HEK293T (cell line): ENCODE data around the gene RERGL.
"Not testable (repeated sequence)": the region's sequence is repeated elsewhere in the genome, so short reads cannot be mapped to it uniquely, and the experiment has no call there.

Source experiments
- CTCF ChIA-PET: fragments of 350-600 bp; formaldehyde crosslinking; extraction: SDS; loops from one replicate; lab custom pipeline; 2021; ENCODE audit warnings: antibody characterized with exemption, inconsistent platforms; lab: Yijun Ruan, JAX
- POLR2A ChIA-PET: fragments of 350-600 bp; formaldehyde crosslinking; extraction: SDS; loops from one replicate; lab custom pipeline; 2020; ENCODE audit warnings: antibody characterized with exemption, inconsistent platforms; lab: Yijun Ruan, JAX
- DNase-seq: peaks from one replicate; pipeline ENCODE4 v3.0.0; 2012; ENCODE audit warnings: mixed read lengths; ENCODE audit errors: extremely low spot score
- ARNT ChIP-seq: fragments of 450-650 bp; IDR thresholded peaks from 2 replicates; pipeline ENCODE4 v1.6.1; 2017; ENCODE audit warnings: mild to moderate bottlenecking
- CTBP1 ChIP-seq: fragments of 450-650 bp; IDR thresholded peaks from 2 replicates; pipeline ENCODE4 v1.6.1; 2016; ENCODE audit warnings: borderline replicate concordance
- ELF4 ChIP-seq: fragments of 450-650 bp; IDR thresholded peaks from 2 replicates; pipeline ENCODE4 v1.6.1; 2017; ENCODE audit warnings: antibody characterized with exemption
- FOXA1 ChIP-seq: fragments of 450-650 bp; IDR thresholded peaks from 2 replicates; pipeline ENCODE4 v1.6.1; 2016; ENCODE audit warnings: mild to moderate bottlenecking
- FOXM1 ChIP-seq: fragments of 450-650 bp; IDR thresholded peaks from 2 replicates; pipeline ENCODE4 v1.6.1; 2017; ENCODE audit warnings: mild to moderate bottlenecking, borderline replicate concordance
- HDGF ChIP-seq: fragments of 450-650 bp; IDR thresholded peaks from 2 replicates; pipeline ENCODE4 v1.6.1; 2017; ENCODE audit warnings: antibody characterized with exemption, borderline replicate concordance
- L3MBTL2 ChIP-seq: fragments of 450-650 bp; conservative IDR thresholded peaks from 2 replicates; pipeline ENCODE4 v1.6.1; 2016; ENCODE audit warnings: mild to moderate bottlenecking
- LEF1 ChIP-seq: fragments of 450-650 bp; IDR thresholded peaks from 2 replicates; pipeline ENCODE4 v1.6.1; 2017; ENCODE audit warnings: mild to moderate bottlenecking, borderline replicate concordance
- NFRKB ChIP-seq: fragments of 450-650 bp; IDR thresholded peaks from 2 replicates; pipeline ENCODE4 v1.6.1; 2016; ENCODE audit warnings: mild to moderate bottlenecking, moderate library complexity
- SUZ12 ChIP-seq: fragments of 450-650 bp; IDR thresholded peaks from 2 replicates; pipeline ENCODE4 v1.6.1; 2016; ENCODE audit warnings: mild to moderate bottlenecking
- ZNF384 ChIP-seq: fragments of 450-650 bp; IDR thresholded peaks from 2 replicates; pipeline ENCODE4 v1.6.1; 2016
- TF ChIP-seq, protein P1 (sequence below): fragments of 450-650 bp; IDR thresholded peaks from 2 replicates; pipeline ENCODE4 v1.6.1; 2016

RERGL gene

DNA sequence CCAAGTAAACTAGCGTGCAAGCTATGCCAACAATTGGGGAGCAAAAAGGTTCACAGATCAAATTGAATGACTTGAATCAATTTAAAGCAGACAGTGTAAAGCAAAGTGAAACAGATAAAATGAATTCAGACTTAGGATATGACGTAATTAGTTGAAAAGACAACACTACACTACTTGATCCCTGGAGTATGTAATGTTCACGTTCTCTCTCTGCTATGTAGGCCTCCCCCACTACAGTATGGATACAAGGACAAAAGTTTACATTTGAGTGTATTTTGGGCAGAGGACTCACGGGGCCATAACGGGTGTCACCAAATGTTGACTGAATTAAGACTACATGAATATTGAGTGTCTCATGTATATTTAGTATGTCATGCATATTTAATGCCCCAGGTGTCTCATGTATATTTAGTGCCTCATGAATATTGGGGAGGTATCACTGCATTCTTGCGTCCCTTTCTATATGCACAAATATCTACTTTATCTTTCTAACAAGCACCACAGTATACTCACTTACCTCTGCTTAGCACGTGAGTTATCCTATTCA, 44.5 kb downstream of the RERGL start:
- CTCF ChIA-PET: no interaction called here
- POLR2A ChIA-PET: no interaction called here
- DNase-seq: no peak
- TF ChIP-seq NFRKB (no peak), LEF1 (no peak), ZNF384 (no peak), CTBP1 (no peak), SUZ12 (no peak), FOXM1 (no peak), FOXA1 (no peak), L3MBTL2 (no peak), ARNT (no peak), ELF4 (no peak), HDGF (no peak)
- TF ChIP-seq, protein P1, sequence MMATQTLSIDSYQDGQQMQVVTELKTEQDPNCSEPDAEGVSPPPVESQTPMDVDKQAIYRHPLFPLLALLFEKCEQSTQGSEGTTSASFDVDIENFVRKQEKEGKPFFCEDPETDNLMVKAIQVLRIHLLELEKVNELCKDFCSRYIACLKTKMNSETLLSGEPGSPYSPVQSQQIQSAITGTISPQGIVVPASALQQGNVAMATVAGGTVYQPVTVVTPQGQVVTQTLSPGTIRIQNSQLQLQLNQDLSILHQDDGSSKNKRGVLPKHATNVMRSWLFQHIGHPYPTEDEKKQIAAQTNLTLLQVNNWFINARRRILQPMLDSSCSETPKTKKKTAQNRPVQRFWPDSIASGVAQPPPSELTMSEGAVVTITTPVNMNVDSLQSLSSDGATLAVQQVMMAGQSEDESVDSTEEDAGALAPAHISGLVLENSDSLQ: no peak

DNA sequence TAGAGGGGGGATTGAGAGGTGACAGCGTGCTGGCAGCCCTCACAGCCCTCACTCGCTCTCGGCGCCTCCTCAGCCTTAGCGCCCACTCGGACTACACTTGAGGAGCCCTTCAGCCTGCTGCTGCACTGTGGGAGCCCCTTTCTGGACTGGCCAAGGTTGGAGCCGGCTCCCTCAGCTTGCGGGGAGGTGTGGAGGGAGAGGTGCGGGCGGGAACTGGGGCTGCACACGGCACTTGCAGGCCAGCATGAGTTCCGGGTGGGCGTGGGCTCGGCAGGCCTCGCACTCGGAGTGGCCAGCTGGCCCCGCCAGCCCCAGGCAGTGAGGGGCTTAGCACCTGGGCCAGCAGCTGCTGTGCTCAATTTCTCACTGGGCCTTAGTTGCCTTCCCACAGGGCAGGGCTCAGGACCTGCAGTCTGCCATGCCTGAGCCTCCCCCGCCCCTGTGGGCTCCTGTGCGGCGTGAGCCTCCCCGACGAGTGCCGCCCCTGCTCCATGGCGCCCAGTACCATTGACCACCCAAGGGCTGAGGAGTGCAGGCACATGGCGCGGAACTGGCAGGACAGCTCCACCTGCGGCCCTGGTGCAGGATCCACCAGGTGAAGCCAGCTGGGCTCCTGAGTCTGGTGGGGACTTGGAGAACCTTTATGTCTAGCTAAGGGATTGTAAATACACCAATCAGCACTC, 49.8 kb downstream of the RERGL start:
- DNase-seq, CTCF ChIA-PET, POLR2A ChIA-PET: not testable (repeated sequence)
